NCI-H2171 treated with DMSO at 0.1 percent for 48 hours (cell line): ENCODE measurements around the gene ADAMTS8.

Experiments
- DNase-seq: peaks from one replicate; lab custom pipeline; 2025; lab: John Stamatoyannopoulos, UW

The ADAMTS8 gene

GRCh38 chr11:130396965-130397364, 31.4 kb downstream of the ADAMTS8 start:
- no peak for DNase-seq

DNA sequence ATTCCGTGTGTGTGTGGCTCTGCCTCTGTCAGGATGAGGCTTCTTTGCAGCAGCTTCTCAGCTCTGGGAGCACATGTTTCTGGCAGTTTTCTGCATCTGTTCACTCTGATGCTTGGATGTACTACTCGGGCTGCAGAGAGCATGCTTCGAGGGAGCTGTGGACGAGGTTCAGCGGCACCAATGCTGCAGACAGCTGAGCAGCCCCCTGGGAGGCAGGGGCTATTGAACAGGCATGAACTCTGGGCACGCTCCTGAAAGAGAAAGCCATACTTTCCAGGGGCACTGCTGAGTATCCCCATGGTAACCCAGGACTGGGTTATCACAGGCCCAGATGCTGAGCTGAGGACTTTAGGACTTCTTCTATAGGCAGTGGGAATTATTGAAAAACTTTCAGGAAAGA, 33.8 kb downstream of the ADAMTS8 start:
- DNase-seq: no peak

DNA sequence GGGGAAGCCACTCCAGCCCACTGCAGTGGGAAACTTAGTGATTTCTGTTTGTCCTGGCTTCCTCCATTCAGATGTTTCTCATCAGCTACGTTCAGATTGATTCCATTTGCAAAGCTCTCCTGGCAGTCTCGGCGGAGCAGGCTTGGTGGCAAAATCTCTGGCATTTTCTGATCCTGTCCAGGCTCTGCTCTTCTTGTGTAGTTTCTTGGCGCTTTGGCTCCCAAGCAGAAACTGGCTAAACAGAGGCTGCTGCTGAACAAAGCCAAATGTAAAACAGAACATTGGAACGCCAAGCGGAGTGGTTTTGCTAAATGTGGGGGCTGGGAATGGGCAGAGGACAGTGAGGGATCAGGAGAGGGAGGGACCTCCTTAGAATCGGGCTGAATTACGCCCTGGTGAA, 36.7 kb downstream of the ADAMTS8 start:
- DNase-seq: no peak

- no peak for DNase-seq
These were observed 38.2 kb downstream of the ADAMTS8 start for GRCh38 chr11:130390071-130390758.

- DNase-seq: peak; percentile 17
These were observed 39.0 kb downstream of the ADAMTS8 start for GRCh38 chr11:130389335-130389935.

DNA sequence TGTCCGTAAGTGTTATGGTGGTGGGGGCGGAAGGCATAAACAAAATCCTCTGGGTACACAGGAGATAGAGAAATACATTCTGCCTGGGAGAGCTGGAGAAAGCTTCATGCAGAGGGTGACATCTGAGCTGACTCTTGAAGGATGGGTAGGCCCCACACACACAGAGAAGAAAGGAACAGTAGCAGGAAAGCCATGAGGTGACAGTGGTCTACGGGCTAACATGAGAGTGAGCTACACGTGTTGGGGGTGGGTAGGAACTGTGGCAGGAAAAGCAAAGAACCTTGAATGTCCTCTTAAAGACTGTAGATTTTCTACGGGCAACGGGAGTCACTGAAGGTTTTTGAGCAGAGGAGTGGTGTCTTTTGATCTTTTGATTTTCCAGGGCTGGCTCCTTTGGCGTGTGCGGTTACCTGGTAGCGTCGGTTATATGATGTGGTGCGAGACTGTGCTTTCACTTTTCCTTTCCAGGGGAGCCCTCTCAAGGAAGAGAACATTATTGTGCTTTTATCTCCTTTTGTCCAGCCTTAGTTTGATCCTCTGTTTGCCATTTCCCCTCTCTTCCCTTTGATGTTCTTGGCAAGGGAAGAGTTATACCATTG, 39.7 kb downstream of the ADAMTS8 start:
- no peak for DNase-seq

DNA sequence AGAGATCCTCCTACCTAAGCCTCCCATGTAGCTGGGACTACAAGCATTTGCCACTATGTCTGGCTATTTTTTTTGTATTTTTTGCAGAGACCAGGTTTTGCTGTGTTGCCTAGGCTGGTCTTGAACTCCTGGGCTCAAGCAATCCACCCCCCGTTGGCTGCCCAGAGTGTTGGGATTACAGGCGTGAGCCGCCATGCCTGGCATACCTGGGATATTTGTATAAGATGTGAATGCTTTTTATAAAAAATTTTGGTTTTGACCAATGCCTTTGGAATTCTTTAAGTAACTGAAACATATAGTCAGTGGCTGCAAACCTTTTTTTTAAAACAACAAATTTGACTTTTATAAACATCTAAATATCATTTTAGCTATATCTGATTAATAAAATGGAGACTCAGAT, 42.4 kb downstream of the ADAMTS8 start:
- DNase-seq: no peak

GRCh38 chr11:130383344-130384211, 44.8 kb downstream of the ADAMTS8 start:
- peak; percentile 6 for DNase-seq

DNA sequence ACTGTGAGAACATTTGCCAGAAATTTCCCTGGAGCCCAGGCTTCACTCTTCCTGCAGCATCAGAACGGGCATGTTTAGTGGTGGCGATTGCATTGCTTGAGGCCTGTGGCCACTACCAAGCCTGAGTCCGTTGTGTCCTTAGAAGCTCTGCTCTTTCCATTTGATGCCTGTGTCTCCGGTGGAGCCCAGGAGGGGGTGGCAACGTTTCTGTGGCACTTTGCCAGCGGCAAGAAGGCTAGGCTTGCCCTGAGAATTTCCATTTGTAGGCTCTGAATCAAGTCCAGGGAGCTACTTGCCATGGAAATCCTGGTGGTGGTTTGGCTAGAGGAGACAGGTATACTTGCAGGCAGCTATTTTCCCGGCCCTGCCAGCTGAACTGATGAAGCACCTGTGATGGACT, 47.1 kb downstream of the ADAMTS8 start:
- no peak for DNase-seq

DNA sequence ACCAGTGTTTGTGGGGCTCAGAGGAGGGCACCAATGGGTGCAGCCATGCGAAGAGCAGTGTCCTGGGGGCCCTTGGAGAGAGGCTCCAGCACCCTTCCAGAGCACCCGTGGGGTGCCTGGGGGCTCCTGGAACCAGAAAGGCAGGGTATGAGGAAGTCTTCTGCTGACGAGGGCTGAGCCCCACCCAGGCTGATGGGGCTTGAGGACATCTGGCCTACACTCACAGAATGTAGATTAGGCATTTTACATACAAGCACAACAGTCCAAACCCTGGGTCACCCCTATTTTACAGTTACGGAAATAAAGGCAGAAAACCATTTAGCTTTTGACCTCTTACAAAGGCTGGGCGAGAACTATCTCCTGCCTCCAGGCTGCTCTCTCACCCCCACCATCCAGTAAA, 47.6 kb downstream of the ADAMTS8 start:
- no peak for DNase-seq

DNA sequence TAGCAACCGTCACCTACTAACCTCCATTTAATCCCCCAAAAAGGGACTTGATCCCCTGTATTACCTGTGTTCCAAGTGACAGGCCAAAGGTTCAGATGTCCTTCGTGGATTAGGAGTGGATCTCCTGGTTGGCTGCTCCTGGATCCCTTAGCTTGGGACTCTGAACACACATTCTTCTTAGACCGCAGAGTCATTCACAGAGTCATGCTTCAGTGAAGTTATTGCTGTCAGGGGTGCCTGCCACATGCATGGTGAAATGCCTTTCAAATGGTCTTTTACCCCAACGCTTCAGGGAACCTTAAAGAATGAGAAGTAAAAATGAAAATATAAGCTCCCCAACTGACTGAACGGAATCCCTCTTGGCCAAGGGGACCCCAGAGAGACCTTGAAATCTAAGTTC, 49.1 kb downstream of the ADAMTS8 start:
- DNase-seq: no peak

- DNase-seq: no peak
These were observed 57.4 kb downstream of the ADAMTS8 start for GRCh38 chr11:130370845-130371590.

GRCh38 chr11:130369713-130370112, 58.7 kb downstream of the ADAMTS8 start:
- DNase-seq: no peak

- peak; percentile 3 for DNase-seq
These were observed 59.2 kb downstream of the ADAMTS8 start for GRCh38 chr11:130369141-130369691.

- DNase-seq: no peak
These were observed 69.0 kb downstream of the ADAMTS8 start for GRCh38 chr11:130359419-130359818.

DNA sequence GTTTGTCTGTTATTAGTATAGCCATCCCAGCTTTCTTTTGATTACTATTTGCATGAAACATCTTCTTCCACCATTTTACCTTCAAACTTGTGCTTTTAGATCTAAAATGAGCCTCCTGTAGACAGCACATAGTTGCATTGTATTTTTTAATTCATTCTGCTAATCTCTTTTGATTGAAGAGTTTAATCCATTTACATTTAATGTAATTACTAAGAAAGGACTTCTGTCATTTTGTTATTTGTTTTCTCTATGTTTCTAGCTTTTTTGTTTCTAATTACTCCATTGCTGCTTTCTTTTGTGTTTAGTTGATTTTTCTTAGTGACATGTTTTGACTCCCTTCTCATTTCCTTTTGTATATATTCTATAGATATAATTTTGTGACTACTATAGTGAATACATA, 70.0 kb downstream of the ADAMTS8 start:
- no peak for DNase-seq
